Natural killer cell (primary cell): ENCODE measurements around the gene ADAMTS19. TPM values are rescaled to one million over a fixed set of nuclear protein-coding genes. Genes with fewer than 3 reads are reported as not detected.
"Not testable (repeated sequence)": the region's sequence is repeated elsewhere in the genome, so short reads cannot be mapped to it uniquely, and the experiment has no call there.

Source experiments
- ATAC-seq, 3 donors: fragments of 150-1000 bp in 2 of 3; fragments of 200-7000 bp in 1 of 3; cut with Tn5 transposase; 1 replicate in 1 of 3; 2 replicates in 2 of 3; pipeline ENCODE4 v1.10.0; 2021; ENCODE audit warnings: mild to moderate bottlenecking in 2 of 3, moderate library complexity in 2 of 3
- DNase-seq, 2 donors: peaks; one replicate each; pipeline versions ENCODE4 v3.0.0 to v3.0.0-alpha.2; 2013 to 2021; ENCODE audit warnings: mixed read lengths in 1 of 2
- H3K27ac ChIP-seq: one replicate; pipeline ENCODE4 v1.5.1; 2013; ENCODE audit warnings: mild to moderate bottlenecking, low read length
- H3K27me3 ChIP-seq: one replicate; pipeline ENCODE4 v1.6.1; 2013; ENCODE audit warnings: low read length; ENCODE audit not compliant: control insufficient read depth, insufficient read depth
- H3K36me3 ChIP-seq: one replicate; pipeline ENCODE4 v1.6.1; 2013; ENCODE audit warnings: low read length; ENCODE audit not compliant: control insufficient read depth, insufficient read depth
- H3K4me1 ChIP-seq: one replicate; pipeline ENCODE4 v1.6.1; 2013; ENCODE audit warnings: low read length; ENCODE audit not compliant: control insufficient read depth, insufficient read depth
- H3K4me3 ChIP-seq: one replicate; pipeline ENCODE4 v1.5.1; 2013; ENCODE audit warnings: low read length
- H3K9me3 ChIP-seq: one replicate; pipeline ENCODE4 v1.6.1; 2013; ENCODE audit warnings: low read length; ENCODE audit not compliant: control insufficient read depth, insufficient read depth
- H3K27ac Mint-ChIP-seq, 2 donors: one replicate each; pipeline ENCODE4 v1.8.0; 2022; ENCODE audit warnings: mild to moderate bottlenecking in 2 of 2, mixed read lengths in 2 of 2, moderate library complexity in 1 of 2
- H3K27me3 Mint-ChIP-seq, 2 donors: one replicate each; pipeline ENCODE4 v1.8.0; 2022; ENCODE audit warnings: low read depth in 2 of 2, mixed read lengths in 2 of 2
- H3K36me3 Mint-ChIP-seq: one replicate; pipeline ENCODE4 v1.8.0; 2022; ENCODE audit warnings: mixed read lengths
- H3K4me1 Mint-ChIP-seq, 2 donors: one replicate each; pipeline ENCODE4 v1.8.0; 2022; ENCODE audit warnings: mixed read lengths in 2 of 2
- H3K4me3 Mint-ChIP-seq: one replicate; pipeline ENCODE4 v1.8.0; 2022; ENCODE audit warnings: mild to moderate bottlenecking, moderate library complexity, mixed read lengths
- H3K9me3 Mint-ChIP-seq, 2 donors: one replicate each; pipeline ENCODE4 v1.8.0; 2022; ENCODE audit warnings: mixed read lengths in 2 of 2
- CTCF ChIP-seq: fragments of 200-600 bp; IDR thresholded peaks from one replicate; pipeline ENCODE4 v1.8.0; 2022; ENCODE audit warnings: antibody characterized with exemption
- WGBS: methylation state at CpG from one replicate; pipeline ENCODE4 v1.1.7; 2013; ENCODE audit warnings: missing lambda C conversion rate; ENCODE audit not compliant: insufficient coverage; 5-methylcytosine and 5-hydroxymethylcytosine counted together
- intact Hi-C: fragments of 100-400 bp; cut with micrococcal nuclease; formaldehyde crosslinking; loops from one replicate; pipeline ENCODE4 v1.14.2; 2022
- total RNA-seq, 4 donors: library from RNA; stranded (reverse); fragments of 120-200 nt in 1 of 4; gene quantifications; one replicate each; pipeline versions ENCODE4 v1.2.3 to v1.2.4, GENCODE V29; 2013 to 2022

Gene ADAMTS19
- total RNA-seq, 3 donors from 2014 or later (not counting 1 experiment from before 2014, with no cell fraction given) = not detected

- ATAC-seq (no peak), DNase-seq (no peak)
- TF ChIP-seq CTCF = no peak
- Mint-ChIP-seq H3K36me3 (no peaks in the 10 kb centered on the region), H3K9me3 (peaks cover 7 to 15% of the 10 kb centered on the region in 2 donors), H3K27ac (no peak overlapping the region), H3K4me1 (no peaks in the 10 kb centered on the region), H3K27me3 (no peaks in the 10 kb centered on the region), H3K4me3 (no peak overlapping the region)
- H3K9me3 ChIP-seq = no peaks in the 10 kb centered on the region
- H3K27me3 ChIP-seq = no peaks in the 10 kb centered on the region
- no peak overlapping the region for H3K27ac ChIP-seq
- no peak overlapping the region for H3K4me3 ChIP-seq
- H3K4me1 ChIP-seq = no peaks in the 10 kb centered on the region
- intact Hi-C loops = no loop called here
- no peaks in the 10 kb centered on the region for H3K36me3 ChIP-seq
- no CpG with 5 or more reads among the region's 1 CpG for WGBS
Measured at GRCh38 chr5:129622531-129622930, 162.4 kb downstream of the ADAMTS19 start.

- Mint-ChIP-seq H3K27ac (no peak overlapping the region), H3K4me3 (no peak overlapping the region), H3K36me3 (no peaks in the 10 kb centered on the region), H3K4me1 (no peaks in the 10 kb centered on the region), H3K27me3 (no peaks in the 10 kb centered on the region), H3K9me3 (peaks cover 9 to 11% of the 10 kb centered on the region in 2 donors)
- 0% methylated on average over 1 of the region's 1 CpG for WGBS
- no peaks in the 10 kb centered on the region for H3K4me1 ChIP-seq
- no peaks in the 10 kb centered on the region for H3K36me3 ChIP-seq
- TF ChIP-seq CTCF = no peak
- no peaks in the 10 kb centered on the region for H3K9me3 ChIP-seq
- intact Hi-C loops = no loop called here
- H3K27ac ChIP-seq = no peak overlapping the region
- H3K4me3 ChIP-seq = no peak overlapping the region
- no peaks in the 10 kb centered on the region for H3K27me3 ChIP-seq
- ATAC-seq (no peak), DNase-seq (no peak)
Measured at GRCh38 chr5:129629575-129629974, 169.5 kb downstream of the ADAMTS19 start.

- Mint-ChIP-seq H3K9me3 (peaks cover 14 to 16% of the 10 kb centered on the region in 2 donors), H3K4me1 (no peaks in the 10 kb centered on the region), H3K36me3 (no peaks in the 10 kb centered on the region), H3K4me3 (no peak overlapping the region), H3K27ac (no peak overlapping the region), H3K27me3 (no peaks in the 10 kb centered on the region)
- WGBS = 80% methylated on average over 1 of the region's 2 CpGs
- Histone ChIP-seq H3K36me3 (no peaks in the 10 kb centered on the region), H3K4me3 (no peak overlapping the region), H3K27ac (no peak overlapping the region), H3K9me3 (no peaks in the 10 kb centered on the region), H3K4me1 (no peaks in the 10 kb centered on the region), H3K27me3 (no peaks in the 10 kb centered on the region)
- no peak for ATAC-seq
- no peak for TF ChIP-seq CTCF
- DNase-seq = no peak
- intact Hi-C loops = no loop called here
Measured at GRCh38 chr5:129630101-129630500, 170.0 kb downstream of the ADAMTS19 start.

- H3K4me3 Mint-ChIP-seq = no peak overlapping the region
- Histone ChIP-seq H3K27ac (no peak overlapping the region), H3K4me1 (no peaks in the 10 kb centered on the region), H3K9me3 (no peaks in the 10 kb centered on the region), H3K36me3 (no peaks in the 10 kb centered on the region), H3K4me3 (no peak overlapping the region), H3K27me3 (no peaks in the 10 kb centered on the region)
- no peak for TF ChIP-seq CTCF
- H3K4me1 Mint-ChIP-seq = no peaks in the 10 kb centered on the region
- H3K36me3 Mint-ChIP-seq = no peaks in the 10 kb centered on the region
- H3K27me3 Mint-ChIP-seq = no peaks in the 10 kb centered on the region
- DNase-seq (no peak), ATAC-seq (no peak)
- no peak overlapping the region for H3K27ac Mint-ChIP-seq
- intact Hi-C loops = no loop called here
- peaks cover 13 to 19% of the 10 kb centered on the region in 2 donors for H3K9me3 Mint-ChIP-seq
Measured at GRCh38 chr5:129631961-129632360, 171.9 kb downstream of the ADAMTS19 start.

GRCh38 chr5:129637501-129637900 is 177.4 kb downstream of the ADAMTS19 start:
- 90% methylated on average over 11 of the region's 11 CpGs for WGBS
- H3K27me3 ChIP-seq, H3K27me3 Mint-ChIP-seq, H3K27ac ChIP-seq, H3K36me3 ChIP-seq, DNase-seq, intact Hi-C loops, H3K4me1 Mint-ChIP-seq, H3K4me3 Mint-ChIP-seq, H3K27ac Mint-ChIP-seq, H3K4me3 ChIP-seq, H3K4me1 ChIP-seq, H3K9me3 ChIP-seq, H3K36me3 Mint-ChIP-seq, ATAC-seq: not testable (repeated sequence)
- peaks cover 10 to 22% of the 10 kb centered on the region in 2 donors for H3K9me3 Mint-ChIP-seq
